Measurements from ENCODE around the gene EXT2.

- no peak for TF ChIP-seq GATA2 (IDR thresholded peaks at IDR 0.05; ENCODE audit: low read depth, low read length)
- no peak for TF ChIP-seq GATA3 (IDR thresholded peaks at IDR 0.05; ENCODE audit: low read depth, low read length)
Measured at GRCh38 chr11:44047298-44047697, 48.2 kb upstream of the EXT2 start.
